DLD1 (cell line): ENCODE measurements around the gene OR10G4.
"Not testable (repeated sequence)": the region's sequence is repeated elsewhere in the genome, so short reads cannot be mapped to it uniquely, and the experiment has no call there.

Source experiments
- in situ Hi-C: cut with HindIII; loops from 2 replicates; pipeline ENCODE4 v1.10.0; 2017; ENCODE audit warnings: low sequenced_read_pairs

OR10G4 gene

GRCh38 chr11:124012697-124013096, at the start of gene OR10G4:
TSS of gene OR10G4 (plus strand) at chr11:124012997. CDS start at chr11:124015575, 2,578 bp downstream.
- in situ Hi-C loops: no loop called here

- in situ Hi-C loops: no loop called here
These were observed 39.0 kb upstream of the OR10G4 start for GRCh38 chr11:123973816-123974215.

- in situ Hi-C loops: no loop called here
These were observed 35.8 kb upstream of the OR10G4 start for GRCh38 chr11:123976770-123977560.

GRCh38 chr11:123977731-123978347, 35.0 kb upstream of the OR10G4 start, which contains the start of gene OR10S1:
TSS of gene OR10S1 (minus strand) at chr11:123977781. CDS start at chr11:123977664, 117 bp downstream.
- in situ Hi-C loops: no loop called here

GRCh38 chr11:123979311-123979710, 33.5 kb upstream of the OR10G4 start:
- in situ Hi-C loops: no loop called here

- in situ Hi-C loops: no loop called here
These were observed 17.7 kb upstream of the OR10G4 start, which contains the start of gene OR10G6 for GRCh38 chr11:123995119-123995518. TSS of gene OR10G6 (minus strand) at chr11:123995161. CDS start at chr11:123995161, 0 bp downstream.

GRCh38 chr11:124015837-124016236, 3.0 kb downstream of the OR10G4 start:
- in situ Hi-C loops: not testable (repeated sequence)

- in situ Hi-C loops: no loop called here
These were observed 13.7 kb downstream of the OR10G4 start, which contains the start of gene OR10G8 for GRCh38 chr11:124026498-124026897. TSS of gene OR10G8 (plus strand) at chr11:124026798. CDS start at chr11:124029623, 2,825 bp downstream.

- in situ Hi-C loops: no loop called here
These were observed 23.9 kb downstream of the OR10G4 start for GRCh38 chr11:124036666-124037065.

- in situ Hi-C loops: no loop called here
These were observed 26.8 kb downstream of the OR10G4 start for GRCh38 chr11:124039557-124039956.

GRCh38 chr11:124041254-124041653, 28.5 kb downstream of the OR10G4 start, which contains the start of gene OR10G7:
TSS of gene OR10G7 (minus strand) at chr11:124041325. CDS start at chr11:124039001, 2,324 bp downstream.
- in situ Hi-C loops: no loop called here

- in situ Hi-C loops: no loop called here
These were observed 30.6 kb downstream of the OR10G4 start for GRCh38 chr11:124043420-124043819.

GRCh38 chr11:124050748-124051147, 38.0 kb downstream of the OR10G4 start:
- in situ Hi-C loops: no loop called here

- in situ Hi-C loops: no loop called here
These were observed 40.2 kb downstream of the OR10G4 start for GRCh38 chr11:124052966-124053365.
